SK-N-SH (cell line): ENCODE measurements around the gene C20orf141. TPM values are rescaled to one million over a fixed set of nuclear protein-coding genes. Genes with fewer than 3 reads are reported as not detected.

Experiments
- CTCF ChIA-PET: fragments of 300-600, 350-600 bp; formaldehyde crosslinking; extraction: SDS; loops from one replicate; lab custom pipeline; 2021; lab: Yijun Ruan, JAX
- POLR2A ChIA-PET: fragments of 350-600 bp; sonication (Branson Sonifier 250); formaldehyde crosslinking; extraction: SDS; loops from one replicate; lab custom pipeline; 2020; ENCODE audit warnings: antibody characterized with exemption, inconsistent platforms; lab: Yijun Ruan, JAX
- DNase-seq: peaks from one replicate; pipeline ENCODE4 v3.0.0; 2012
- H2AFZ ChIP-seq: fragments of 200-600 bp; sonication (generic); 2 replicates; pipeline ENCODE4 v1.8.1; 2016; ENCODE audit warnings: antibody characterized with exemption, mild to moderate bottlenecking, low read depth
- H3F3A ChIP-seq: fragments of 200-600 bp; sonication (generic); replicated peaks from 2 replicates; pipeline ENCODE3; 2016; ENCODE audit warnings: antibody characterized with exemption, mild to moderate bottlenecking; ENCODE audit not compliant: insufficient read depth
- H3K27ac ChIP-seq, 2 experiments: fragments of 200-500 bp in 1 of 2; fragments of 200-600 bp in 1 of 2; sonication (Bioruptor generic) in 1 of 2; sonication (generic), shearing (Covaris generic) in 1 of 2; 2 replicates each; pipeline versions ENCODE4 v1.5.1 to v1.6.1; 2014 to 2016; ENCODE audit warnings: low read depth in 2 of 2, inconsistent platforms in 1 of 2, low read length in 1 of 2, mild to moderate bottlenecking in 1 of 2, mixed read lengths in 1 of 2
- H3K27me3 ChIP-seq: fragments of 200-600 bp; sonication (generic), shearing (Covaris generic); 2 replicates; pipeline ENCODE4 v1.6.1; 2016; ENCODE audit warnings: mixed run types; ENCODE audit not compliant: insufficient read depth
- H3K36me3 ChIP-seq, 2 experiments: fragments of 200-500 bp in 1 of 2; fragments of 200-600 bp in 1 of 2; sonication (Bioruptor generic) in 1 of 2; sonication (generic) in 1 of 2; replicated peaks in 1 of 2; 2 replicates each; pipeline versions ENCODE3 to v1.5.1; 2014 to 2016; ENCODE audit warnings: low read length in 1 of 2, mild to moderate bottlenecking in 1 of 2; ENCODE audit not compliant: insufficient read depth in 2 of 2, control insufficient read depth in 1 of 2
- H3K4me1 ChIP-seq, 2 experiments: fragments of 200-500 bp in 1 of 2; fragments of 200-600 bp in 1 of 2; sonication (Bioruptor generic) in 1 of 2; sonication (generic), shearing (Covaris generic) in 1 of 2; 2 replicates each; pipeline versions ENCODE4 v1.5.1 to v1.6.1; 2014 to 2016; ENCODE audit warnings: low read depth in 1 of 2, low read length in 1 of 2, mixed run types in 1 of 2; ENCODE audit not compliant: insufficient read depth in 2 of 2, control insufficient read depth in 1 of 2
- H3K4me2 ChIP-seq: fragments of 200-600 bp; sonication (generic), shearing (Covaris generic); 2 replicates; pipeline ENCODE4 v1.6.1; 2017; ENCODE audit warnings: mixed run types
- H3K4me3 ChIP-seq, 2 experiments: fragments of 200-500 bp in 1 of 2; fragments of 200-600 bp in 1 of 2; sonication (Bioruptor generic) in 1 of 2; sonication (generic), shearing (Covaris generic) in 1 of 2; 2 replicates each; pipeline versions ENCODE4 v1.5.1 to v1.8.1; 2014 to 2016; ENCODE audit warnings: low read depth in 2 of 2, inconsistent platforms in 1 of 2, low read length in 1 of 2, mild to moderate bottlenecking in 1 of 2, mixed read lengths in 1 of 2, moderate library complexity in 1 of 2
- H3K79me2 ChIP-seq: fragments of 200-600 bp; sonication (generic); 2 replicates; pipeline ENCODE4 v1.8.1; 2017; ENCODE audit warnings: mild to moderate bottlenecking; ENCODE audit not compliant: insufficient read depth
- H3K9ac ChIP-seq: fragments of 200-600 bp; sonication (generic); 2 replicates; pipeline ENCODE4 v1.6.1; 2017; ENCODE audit warnings: mixed run types
- H3K9me2 ChIP-seq: fragments of 200-600 bp; sonication (generic); 2 replicates; pipeline ENCODE4 v1.6.1; 2017; ENCODE audit warnings: mixed run types
- H3K9me3 ChIP-seq: fragments of 200-600 bp; sonication (generic); 2 replicates; pipeline ENCODE4 v1.6.1; 2017; ENCODE audit warnings: mixed run types, mild to moderate bottlenecking, moderate library complexity
- H4K20me1 ChIP-seq: fragments of 200-600 bp; sonication (generic); 2 replicates; pipeline ENCODE4 v1.6.1; 2017; ENCODE audit warnings: mild to moderate bottlenecking, mixed run types; ENCODE audit not compliant: insufficient read depth
- CTCF ChIP-seq: fragments of 200-600 bp; sonication (generic); IDR thresholded peaks from 2 replicates; pipeline ENCODE4 v1.6.1; 2017; ENCODE audit warnings: antibody characterized with exemption, mild to moderate bottlenecking, moderate library complexity
- ELF1 ChIP-seq: IDR thresholded peaks from 2 replicates; pipeline ENCODE4 v1.4.0; 2012
- FOXJ3 ChIP-seq: sonication (generic); formaldehyde crosslinking; IDR thresholded peaks from 2 replicates; pipeline ENCODE4 v1.5.1; 2020; ENCODE audit warnings: mild to moderate bottlenecking, missing genetic modification reagents
- GATA2 ChIP-seq: sonication (generic); formaldehyde crosslinking; IDR thresholded peaks from 2 replicates; pipeline ENCODE4 v1.5.0; 2020; ENCODE audit warnings: mild to moderate bottlenecking, missing genetic modification reagents
- JUND ChIP-seq: IDR thresholded peaks from 2 replicates; pipeline ENCODE4 v1.4.0; 2012
- MEF2A ChIP-seq: IDR thresholded peaks from 2 replicates; pipeline ENCODE4 v1.4.0; 2012; ENCODE audit warnings: low read depth, borderline replicate concordance
- MXI1 ChIP-seq: IDR thresholded peaks from 2 replicates; pipeline ENCODE4 v1.6.1; 2012; ENCODE audit warnings: mild to moderate bottlenecking, low read depth, low read length, improper control_type of control experiment
- POLR2AphosphoS5 ChIP-seq: IDR thresholded peaks from 2 replicates; pipeline ENCODE4 v1.6.1; 2012; ENCODE audit warnings: low read depth, low read length
- REST ChIP-seq: IDR thresholded peaks from 2 replicates; pipeline ENCODE4 v1.6.1; 2012; ENCODE audit warnings: mild to moderate bottlenecking, low read depth, low read length, moderate library complexity
- RFX5 ChIP-seq: IDR thresholded peaks from 2 replicates; pipeline ENCODE4 v1.6.1; 2012; ENCODE audit warnings: mild to moderate bottlenecking, improper control_type of control experiment, low read length
- TAF1 ChIP-seq: IDR thresholded peaks from 2 replicates; pipeline ENCODE4 v1.6.1; 2012; ENCODE audit warnings: low read depth, mild to moderate bottlenecking, low read length, moderate library complexity, borderline replicate concordance
- TCF12 ChIP-seq: IDR thresholded peaks from 2 replicates; pipeline ENCODE4 v1.4.0; 2012
- WGBS: methylation state at CpG from one replicate; pipeline ENCODE4 v1.1.6; 2017; ENCODE audit warnings: low lambda C conversion rate; 5-methylcytosine and 5-hydroxymethylcytosine counted together
- polyA plus RNA-seq, 3 experiments: library from polyadenylated mRNA; depleted of rRNA; stranded (reverse); fragments of >200 nt; gene quantifications; 2 replicates each; pipeline ENCODE4 v1.2.3, GENCODE V29; 2012
- TF ChIP-seq, protein P1 (sequence below): IDR thresholded peaks from 2 replicates; pipeline ENCODE4 v1.4.0; 2012; ENCODE audit warnings: low read depth

Gene C20orf141
- polyA plus RNA-seq, 1 of the 3 experiments (the other 2 are of a cell fraction), result 1.2 TPM

DNA sequence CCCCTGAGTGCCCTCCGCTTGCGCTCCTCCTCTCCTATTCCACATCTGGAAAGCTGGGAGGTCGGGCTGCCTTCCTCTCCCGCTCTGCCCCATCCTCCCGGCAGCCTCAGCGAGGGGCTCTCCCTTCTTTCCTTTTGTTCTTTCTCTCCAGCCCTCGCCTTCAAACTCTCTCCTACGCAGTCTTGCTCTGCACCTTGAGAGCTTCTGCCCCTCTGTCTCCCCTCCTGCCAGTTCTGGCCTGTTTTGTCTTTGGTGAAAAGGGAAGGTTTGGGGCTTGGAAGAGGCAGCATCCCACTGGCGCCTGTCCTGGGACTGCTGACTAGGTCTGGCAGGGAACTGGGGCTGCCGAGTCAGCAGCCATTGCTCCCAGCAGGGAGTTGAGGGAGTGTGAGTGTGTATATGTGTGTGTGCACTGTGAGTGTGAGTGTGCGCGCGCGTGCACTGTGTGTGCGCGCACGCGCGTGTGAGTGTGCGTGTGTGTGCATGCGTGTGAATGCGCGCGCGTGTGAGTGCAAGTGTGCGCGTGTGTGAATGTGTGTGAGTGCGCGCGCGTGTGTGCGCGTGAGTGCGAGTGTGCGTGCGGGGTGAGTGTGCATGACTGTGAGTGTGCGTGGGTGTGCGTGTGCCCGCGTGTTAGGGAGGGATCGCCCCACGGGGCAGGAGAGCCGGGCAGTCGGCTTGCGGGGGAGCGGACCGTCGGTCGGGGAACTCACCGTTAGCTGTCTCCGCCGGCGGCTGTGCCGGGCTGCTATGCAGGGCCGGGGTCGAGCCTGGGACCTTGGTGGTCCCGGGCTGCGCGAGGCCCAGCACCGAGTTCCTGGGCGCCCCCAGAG lies 14.9 kb upstream of the C20orf141 start:
- Histone ChIP-seq H3K27me3 (no peaks in the 10 kb centered on the region), H3K27ac (peak overlapping the region in 1 of 2 experiments; percentile 79; a peak in 2 of 4 replicates), H3K36me3 (peaks cover 0 to 16% of the 10 kb centered on the region in 2 experiments), H3K9me2 (no peaks in the 10 kb centered on the region), H2AFZ (peak overlapping the region; percentile 82; the same call in 1 of the 2 replicates), H3K9me3 (no peaks in the 10 kb centered on the region), H3K4me1 (peaks cover 0 to 14% of the 10 kb centered on the region in 2 experiments; a peak in 1 of 4 replicates)
- CTCF ChIA-PET, result interaction anchor here (1.0 to 1.5 kb wide), 8 partner anchors 19 to 126 kb away, joined by 3 to 4 read pairs (median 3); no protein-coding TSS in a partner anchor
- WGBS, result 15% methylated on average over 32 of the region's 61 CpGs
- TF ChIP-seq CTCF, result no peak
- no peak for TF ChIP-seq MEF2A
- TF ChIP-seq MXI1, result peak; percentile 66; the same call in 1 of the 2 replicates
- no peak for TF ChIP-seq GATA2 (CRISPR knock-in tag)
- peak; percentile 32; the same call in 1 of the 2 replicates for TF ChIP-seq REST
- no peak for TF ChIP-seq FOXJ3
- TF ChIP-seq RFX5, result no peak
- TF ChIP-seq, protein P1, sequence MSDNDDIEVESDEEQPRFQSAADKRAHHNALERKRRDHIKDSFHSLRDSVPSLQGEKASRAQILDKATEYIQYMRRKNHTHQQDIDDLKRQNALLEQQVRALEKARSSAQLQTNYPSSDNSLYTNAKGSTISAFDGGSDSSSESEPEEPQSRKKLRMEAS, result peak; percentile 9; the same call in 1 of the 2 replicates
- TF ChIP-seq JUND, result no peak
- no peak for TF ChIP-seq ELF1
- no peak for TF ChIP-seq POLR2AphosphoS5
- no peak for TF ChIP-seq TCF12
- TF ChIP-seq TAF1, result peak; percentile 3; the same call in 1 of the 2 replicates
- TF ChIP-seq, all 33 proteins: peak for 4
- DNase-seq, result peak; percentile 80
- peak overlapping the region; percentile 28 for H3K9ac ChIP-seq
- H3K79me2 ChIP-seq, result no peaks in the 10 kb centered on the region
- no peaks in the 10 kb centered on the region for H4K20me1 ChIP-seq
- POLR2A ChIA-PET, result interaction anchor here (0.8 to 2.9 kb wide), 9 partner anchors 8 to 238 kb away, joined by 3 to 11 read pairs (median 4); partner anchors contain the start of genes C20orf141 and NOP56
- H3K4me3 ChIP-seq, result peak overlapping the region; percentile 53 to 60
- H3K4me2 ChIP-seq, result peak overlapping the region; percentile 78
- H3F3A ChIP-seq, result no peaks in the 10 kb centered on the region
